WTC11 (cell line): ENCODE results near the gene ZNF266.

ENCODE experiments used
- TCF7 ChIP-seq: sonication (generic); formaldehyde crosslinking; IDR thresholded peaks from 2 replicates; pipeline ENCODE4 v1.8.0; 2022; ENCODE audit warnings: mild to moderate bottlenecking, low read depth, missing genetic modification reagents, moderate library complexity
- TEAD1 ChIP-seq: sonication (generic); formaldehyde crosslinking; IDR thresholded peaks from 2 replicates; pipeline ENCODE4 v1.8.0; 2022; ENCODE audit warnings: mild to moderate bottlenecking, missing genetic modification reagents
- TF ChIP-seq, protein P1 (sequence below): fragments of 200-600 bp; IDR thresholded peaks from 2 replicates; pipeline ENCODE4 v1.8.0; 2022; ENCODE audit warnings: antibody characterized with exemption
- TF ChIP-seq, protein P2 (sequence below): sonication (generic); formaldehyde crosslinking; IDR thresholded peaks from 2 replicates; pipeline ENCODE4 v1.8.0; 2022; ENCODE audit warnings: mild to moderate bottlenecking, missing genetic modification reagents
- TF ChIP-seq, protein P3 (sequence below): sonication (generic); formaldehyde crosslinking; IDR thresholded peaks from 2 replicates; pipeline ENCODE4 v1.8.0; 2023; ENCODE audit warnings: missing genetic modification reagents, mild to moderate bottlenecking, borderline replicate concordance
- TF ChIP-seq, protein P4 (sequence below): sonication (generic); formaldehyde crosslinking; IDR thresholded peaks from 2 replicates; pipeline ENCODE4 v1.8.1; 2022; ENCODE audit warnings: mild to moderate bottlenecking, missing genetic modification reagents, moderate library complexity, borderline replicate concordance
- TF ChIP-seq, protein P5 (sequence below): sonication (generic); formaldehyde crosslinking; IDR thresholded peaks from 2 replicates; pipeline ENCODE4 v1.8.0; 2022; ENCODE audit warnings: mild to moderate bottlenecking, missing genetic modification reagents

DNA sequence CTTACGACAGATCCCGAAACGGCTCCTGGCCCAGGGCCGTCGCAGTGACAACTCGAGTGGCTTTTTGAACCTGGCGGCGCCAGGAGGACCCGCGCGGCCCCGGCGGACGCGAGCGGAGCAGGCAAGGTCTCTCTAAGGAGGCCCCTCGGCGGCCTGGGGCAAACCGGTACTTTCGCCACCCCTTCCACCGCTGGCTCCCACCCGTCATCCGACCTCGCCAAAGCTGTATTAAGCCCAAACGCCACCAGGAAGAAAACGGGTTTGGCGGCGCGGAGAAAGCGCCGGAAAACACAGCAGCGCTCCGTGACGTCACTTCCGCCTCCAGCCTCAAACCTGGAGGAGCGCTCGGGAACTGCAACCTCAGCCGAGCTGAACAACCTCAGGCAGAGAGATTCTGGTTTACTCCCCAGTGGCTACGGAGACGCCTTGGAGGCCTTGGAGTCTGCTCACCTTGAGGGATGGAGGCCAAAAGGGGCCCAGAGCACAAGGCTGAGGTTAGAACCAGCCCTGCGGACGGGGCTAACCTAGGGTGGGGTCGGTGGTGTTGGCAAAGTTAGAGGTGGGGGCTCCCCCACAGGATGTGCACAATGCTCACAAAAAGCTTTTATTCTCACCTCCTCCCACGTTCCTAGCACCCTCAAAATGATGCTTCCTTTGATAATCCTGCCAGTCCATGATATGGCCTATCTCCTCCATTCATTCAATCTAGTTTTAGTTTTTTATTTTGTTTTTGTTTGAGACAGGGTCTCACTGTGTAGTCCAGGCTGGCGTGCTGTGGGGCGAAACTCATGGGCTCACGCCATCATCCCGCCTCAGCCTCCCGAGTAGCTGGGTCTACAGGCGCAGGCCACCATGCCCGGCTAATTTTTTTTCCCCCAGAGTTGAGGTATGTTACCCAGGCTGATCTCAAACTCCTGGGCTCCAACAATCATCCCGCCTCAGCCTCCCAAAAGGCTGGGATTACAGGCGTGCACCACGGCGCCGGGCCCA is at the start of gene ZNF266:
- no peak for TF ChIP-seq TCF7 (CRISPR knock-in tag)
- TF ChIP-seq, protein P1, sequence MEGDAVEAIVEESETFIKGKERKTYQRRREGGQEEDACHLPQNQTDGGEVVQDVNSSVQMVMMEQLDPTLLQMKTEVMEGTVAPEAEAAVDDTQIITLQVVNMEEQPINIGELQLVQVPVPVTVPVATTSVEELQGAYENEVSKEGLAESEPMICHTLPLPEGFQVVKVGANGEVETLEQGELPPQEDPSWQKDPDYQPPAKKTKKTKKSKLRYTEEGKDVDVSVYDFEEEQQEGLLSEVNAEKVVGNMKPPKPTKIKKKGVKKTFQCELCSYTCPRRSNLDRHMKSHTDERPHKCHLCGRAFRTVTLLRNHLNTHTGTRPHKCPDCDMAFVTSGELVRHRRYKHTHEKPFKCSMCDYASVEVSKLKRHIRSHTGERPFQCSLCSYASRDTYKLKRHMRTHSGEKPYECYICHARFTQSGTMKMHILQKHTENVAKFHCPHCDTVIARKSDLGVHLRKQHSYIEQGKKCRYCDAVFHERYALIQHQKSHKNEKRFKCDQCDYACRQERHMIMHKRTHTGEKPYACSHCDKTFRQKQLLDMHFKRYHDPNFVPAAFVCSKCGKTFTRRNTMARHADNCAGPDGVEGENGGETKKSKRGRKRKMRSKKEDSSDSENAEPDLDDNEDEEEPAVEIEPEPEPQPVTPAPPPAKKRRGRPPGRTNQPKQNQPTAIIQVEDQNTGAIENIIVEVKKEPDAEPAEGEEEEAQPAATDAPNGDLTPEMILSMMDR, result no peak
- TF ChIP-seq, protein P2, sequence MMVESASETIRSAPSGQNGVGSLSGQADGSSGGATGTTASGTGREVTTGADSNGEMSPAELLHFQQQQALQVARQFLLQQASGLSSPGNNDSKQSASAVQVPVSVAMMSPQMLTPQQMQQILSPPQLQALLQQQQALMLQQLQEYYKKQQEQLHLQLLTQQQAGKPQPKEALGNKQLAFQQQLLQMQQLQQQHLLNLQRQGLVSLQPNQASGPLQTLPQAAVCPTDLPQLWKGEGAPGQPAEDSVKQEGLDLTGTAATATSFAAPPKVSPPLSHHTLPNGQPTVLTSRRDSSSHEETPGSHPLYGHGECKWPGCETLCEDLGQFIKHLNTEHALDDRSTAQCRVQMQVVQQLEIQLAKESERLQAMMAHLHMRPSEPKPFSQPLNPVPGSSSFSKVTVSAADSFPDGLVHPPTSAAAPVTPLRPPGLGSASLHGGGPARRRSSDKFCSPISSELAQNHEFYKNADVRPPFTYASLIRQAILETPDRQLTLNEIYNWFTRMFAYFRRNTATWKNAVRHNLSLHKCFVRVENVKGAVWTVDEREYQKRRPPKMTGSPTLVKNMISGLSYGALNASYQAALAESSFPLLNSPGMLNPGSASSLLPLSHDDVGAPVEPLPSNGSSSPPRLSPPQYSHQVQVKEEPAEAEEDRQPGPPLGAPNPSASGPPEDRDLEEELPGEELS, result no peak
- TF ChIP-seq, protein P3, sequence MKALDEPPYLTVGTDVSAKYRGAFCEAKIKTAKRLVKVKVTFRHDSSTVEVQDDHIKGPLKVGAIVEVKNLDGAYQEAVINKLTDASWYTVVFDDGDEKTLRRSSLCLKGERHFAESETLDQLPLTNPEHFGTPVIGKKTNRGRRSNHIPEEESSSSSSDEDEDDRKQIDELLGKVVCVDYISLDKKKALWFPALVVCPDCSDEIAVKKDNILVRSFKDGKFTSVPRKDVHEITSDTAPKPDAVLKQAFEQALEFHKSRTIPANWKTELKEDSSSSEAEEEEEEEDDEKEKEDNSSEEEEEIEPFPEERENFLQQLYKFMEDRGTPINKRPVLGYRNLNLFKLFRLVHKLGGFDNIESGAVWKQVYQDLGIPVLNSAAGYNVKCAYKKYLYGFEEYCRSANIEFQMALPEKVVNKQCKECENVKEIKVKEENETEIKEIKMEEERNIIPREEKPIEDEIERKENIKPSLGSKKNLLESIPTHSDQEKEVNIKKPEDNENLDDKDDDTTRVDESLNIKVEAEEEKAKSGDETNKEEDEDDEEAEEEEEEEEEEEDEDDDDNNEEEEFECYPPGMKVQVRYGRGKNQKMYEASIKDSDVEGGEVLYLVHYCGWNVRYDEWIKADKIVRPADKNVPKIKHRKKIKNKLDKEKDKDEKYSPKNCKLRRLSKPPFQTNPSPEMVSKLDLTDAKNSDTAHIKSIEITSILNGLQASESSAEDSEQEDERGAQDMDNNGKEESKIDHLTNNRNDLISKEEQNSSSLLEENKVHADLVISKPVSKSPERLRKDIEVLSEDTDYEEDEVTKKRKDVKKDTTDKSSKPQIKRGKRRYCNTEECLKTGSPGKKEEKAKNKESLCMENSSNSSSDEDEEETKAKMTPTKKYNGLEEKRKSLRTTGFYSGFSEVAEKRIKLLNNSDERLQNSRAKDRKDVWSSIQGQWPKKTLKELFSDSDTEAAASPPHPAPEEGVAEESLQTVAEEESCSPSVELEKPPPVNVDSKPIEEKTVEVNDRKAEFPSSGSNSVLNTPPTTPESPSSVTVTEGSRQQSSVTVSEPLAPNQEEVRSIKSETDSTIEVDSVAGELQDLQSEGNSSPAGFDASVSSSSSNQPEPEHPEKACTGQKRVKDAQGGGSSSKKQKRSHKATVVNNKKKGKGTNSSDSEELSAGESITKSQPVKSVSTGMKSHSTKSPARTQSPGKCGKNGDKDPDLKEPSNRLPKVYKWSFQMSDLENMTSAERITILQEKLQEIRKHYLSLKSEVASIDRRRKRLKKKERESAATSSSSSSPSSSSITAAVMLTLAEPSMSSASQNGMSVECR (CRISPR knock-in tag), result no peak
- TF ChIP-seq, protein P4, sequence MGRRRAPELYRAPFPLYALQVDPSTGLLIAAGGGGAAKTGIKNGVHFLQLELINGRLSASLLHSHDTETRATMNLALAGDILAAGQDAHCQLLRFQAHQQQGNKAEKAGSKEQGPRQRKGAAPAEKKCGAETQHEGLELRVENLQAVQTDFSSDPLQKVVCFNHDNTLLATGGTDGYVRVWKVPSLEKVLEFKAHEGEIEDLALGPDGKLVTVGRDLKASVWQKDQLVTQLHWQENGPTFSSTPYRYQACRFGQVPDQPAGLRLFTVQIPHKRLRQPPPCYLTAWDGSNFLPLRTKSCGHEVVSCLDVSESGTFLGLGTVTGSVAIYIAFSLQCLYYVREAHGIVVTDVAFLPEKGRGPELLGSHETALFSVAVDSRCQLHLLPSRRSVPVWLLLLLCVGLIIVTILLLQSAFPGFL (CRISPR knock-in tag), result no peak
- TF ChIP-seq, protein P5, sequence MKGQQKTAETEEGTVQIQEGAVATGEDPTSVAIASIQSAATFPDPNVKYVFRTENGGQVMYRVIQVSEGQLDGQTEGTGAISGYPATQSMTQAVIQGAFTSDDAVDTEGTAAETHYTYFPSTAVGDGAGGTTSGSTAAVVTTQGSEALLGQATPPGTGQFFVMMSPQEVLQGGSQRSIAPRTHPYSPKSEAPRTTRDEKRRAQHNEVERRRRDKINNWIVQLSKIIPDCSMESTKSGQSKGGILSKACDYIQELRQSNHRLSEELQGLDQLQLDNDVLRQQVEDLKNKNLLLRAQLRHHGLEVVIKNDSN (CRISPR knock-in tag), result no peak
- no peak for TF ChIP-seq TEAD1
